Smooth muscle cell of the brain vasculature (primary cell): ENCODE measurements around the gene IL21R.
"Not testable (repeated sequence)": the region's sequence is repeated elsewhere in the genome, so short reads cannot be mapped to it uniquely, and the experiment has no call there.

Source experiments
- DNase-seq: peaks from one replicate; pipeline ENCODE4 v3.0.0-alpha.2; 2012; ENCODE audit warnings: low read depth, low spot score

The IL21R gene

GRCh38 chr16:27444015-27444414, 42.0 kb downstream of the IL21R start:
- no peak for DNase-seq

- DNase-seq = no peak
Measured at GRCh38 chr16:27444470-27444869, 42.5 kb downstream of the IL21R start.

GRCh38 chr16:27445502-27446175, 43.7 kb downstream of the IL21R start:
- no peak for DNase-seq

GRCh38 chr16:27446721-27447120, 44.7 kb downstream of the IL21R start:
- DNase-seq = no peak

GRCh38 chr16:27447301-27447700, 45.3 kb downstream of the IL21R start:
- DNase-seq = no peak

GRCh38 chr16:27448532-27449433, 46.8 kb downstream of the IL21R start:
- DNase-seq = no peak

GRCh38 chr16:27449434-27450195, 47.6 kb downstream of the IL21R start:
- no peak for DNase-seq

GRCh38 chr16:27450196-27450549, 48.2 kb downstream of the IL21R start:
- no peak for DNase-seq

- no peak for DNase-seq
Measured at GRCh38 chr16:27452569-27453493, 50.9 kb downstream of the IL21R start.

GRCh38 chr16:27453494-27453825, 51.5 kb downstream of the IL21R start:
- no peak for DNase-seq

- no peak for DNase-seq
Measured at GRCh38 chr16:27455700-27456099, 53.7 kb downstream of the IL21R start.

GRCh38 chr16:27457605-27457900, 55.6 kb downstream of the IL21R start:
- DNase-seq = not testable (repeated sequence)

- DNase-seq = no peak
Measured at GRCh38 chr16:27458258-27458657, 56.3 kb downstream of the IL21R start.

- DNase-seq = no peak
Measured at GRCh38 chr16:27458987-27459688, 57.2 kb downstream of the IL21R start.

GRCh38 chr16:27460213-27460612, 58.2 kb downstream of the IL21R start:
- DNase-seq = no peak

GRCh38 chr16:27460663-27461482, 58.9 kb downstream of the IL21R start:
- DNase-seq = no peak

- DNase-seq = no peak
Measured at GRCh38 chr16:27461483-27462171, 59.7 kb downstream of the IL21R start.

- no peak for DNase-seq
Measured at GRCh38 chr16:27462200-27462845, 60.3 kb downstream of the IL21R start.
